Stimulated activated CD8-positive, alpha-beta memory T cell treated with anti-CD3 and anti-CD28 coated beads, Interleukin-15, amount 100 ng/mL, for 1 hour (primary cell): ENCODE measurements around the gene MTUS2.
A peak's percentile ranks its signal among the peaks of the same experiment; 100 is the strongest.

Experiments used
- DNase-seq: peaks from one replicate; pipeline ENCODE4 v3.0.0-alpha.2; 2020; ENCODE audit warnings: low read depth

The MTUS2 gene

GRCh38 chr13:29508130-29508875 is 688.2 kb downstream of the MTUS2 start:
- peak; percentile 62 for DNase-seq

GRCh38 chr13:29508876-29509252 is 688.7 kb downstream of the MTUS2 start:
- no peak for DNase-seq

- no peak for DNase-seq
Measured at GRCh38 chr13:29509999-29510589, 690.0 kb downstream of the MTUS2 start.

GRCh38 chr13:29510651-29511084 is 690.5 kb downstream of the MTUS2 start:
- DNase-seq = no peak

GRCh38 chr13:29511106-29511796 is 691.1 kb downstream of the MTUS2 start:
- DNase-seq = no peak

DNA sequence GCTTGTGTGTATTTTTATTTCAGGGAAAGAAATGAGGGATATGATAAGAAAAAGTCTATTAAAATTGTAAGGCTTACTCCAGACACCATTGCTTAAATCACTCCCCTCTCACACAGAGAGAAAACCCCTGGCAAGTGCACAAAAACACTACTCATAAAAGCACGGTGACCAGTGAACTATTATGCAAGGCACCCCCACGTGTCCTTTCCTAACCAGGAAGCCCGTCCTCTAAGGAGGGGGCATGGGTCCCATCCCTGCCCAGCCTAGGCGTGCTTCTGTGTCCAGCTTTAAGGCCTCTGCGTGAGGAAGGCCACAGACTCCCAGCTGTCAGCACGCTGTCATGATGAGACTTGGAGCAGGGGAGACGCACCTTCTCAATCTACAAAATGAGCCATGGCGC is 691.8 kb downstream of the MTUS2 start:
- DNase-seq = no peak

DNA sequence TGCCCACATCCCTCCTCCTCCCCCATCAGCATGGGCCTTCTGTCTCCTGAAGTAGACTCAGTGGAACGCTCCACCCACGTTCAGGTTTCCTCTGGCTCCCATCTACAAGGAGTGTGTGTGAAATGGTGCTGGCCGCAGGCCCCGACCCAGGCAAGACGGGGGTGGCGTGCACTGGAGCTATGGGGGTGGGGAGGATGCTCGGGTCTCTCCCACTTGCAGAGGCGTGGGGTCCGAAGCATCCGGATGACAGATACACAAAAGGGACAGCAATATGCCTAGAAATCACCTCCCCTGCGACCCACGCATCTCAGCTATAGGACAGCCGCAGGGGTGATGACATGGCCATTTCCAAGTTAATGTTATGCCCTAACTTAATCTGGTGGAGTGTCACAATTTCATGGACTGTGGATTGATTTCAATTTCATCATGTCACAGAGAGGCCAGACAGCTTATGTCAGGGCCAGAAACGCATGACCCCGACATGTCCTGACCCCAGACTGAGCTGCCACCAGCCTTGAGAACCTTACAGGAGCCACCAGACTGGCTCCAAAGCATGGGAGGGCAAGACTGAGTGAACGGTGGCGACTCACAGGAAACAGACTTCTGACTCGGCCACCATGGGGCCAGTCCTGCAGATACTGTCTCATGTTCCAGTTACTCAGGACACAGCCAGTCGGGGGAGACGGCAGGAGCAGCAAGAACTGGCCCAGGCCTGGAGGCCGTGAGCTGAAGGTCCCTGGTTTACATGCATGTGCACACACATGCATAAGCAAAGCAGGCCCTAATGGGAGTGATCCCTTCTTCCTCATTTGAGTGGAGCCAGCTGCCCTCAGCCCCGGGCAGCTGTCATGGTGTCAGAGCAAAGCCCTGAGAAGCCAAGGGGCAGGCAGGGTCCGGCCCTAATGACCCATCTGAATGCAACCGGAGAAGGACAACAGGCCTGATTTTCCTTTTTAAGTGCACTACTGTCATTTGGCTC is 693.2 kb downstream of the MTUS2 start:
- no peak for DNase-seq

DNA sequence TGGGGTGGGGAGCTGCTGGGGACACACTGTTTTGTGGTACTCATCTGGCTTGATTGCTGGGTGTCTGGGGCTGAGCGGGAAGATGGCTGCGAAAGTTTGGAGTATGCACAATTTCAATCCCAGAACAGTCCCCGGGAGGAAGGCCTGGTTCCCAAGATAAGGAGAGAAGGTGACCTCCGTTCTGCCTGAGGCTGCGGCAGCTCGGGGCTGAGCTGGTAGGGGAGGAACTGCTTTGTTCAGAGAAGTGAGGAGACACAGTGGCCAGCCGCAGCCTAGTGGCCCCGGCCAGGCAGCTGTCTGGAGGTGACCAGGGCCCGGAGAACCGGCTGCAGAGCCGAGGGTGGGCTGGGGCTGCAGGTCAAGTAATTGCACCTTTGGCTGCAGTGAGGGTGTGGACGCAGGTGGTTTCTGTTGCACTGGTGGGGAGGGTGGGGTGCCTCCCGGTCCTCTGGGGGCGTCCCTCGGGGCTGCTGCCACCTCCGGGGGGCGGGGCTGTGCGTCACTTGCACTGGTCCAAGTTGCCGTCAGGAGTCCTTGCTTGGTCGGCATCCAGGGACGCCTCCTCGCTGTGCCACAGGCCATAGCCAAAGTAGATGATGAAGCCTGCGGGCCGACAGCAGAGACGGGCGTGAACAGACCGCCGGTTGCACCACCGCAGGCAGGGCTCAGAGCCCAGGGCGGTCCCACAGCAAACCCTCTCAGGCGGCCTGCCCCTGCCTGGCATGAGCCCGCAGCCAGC is 694.0 kb downstream of the MTUS2 start:
- DNase-seq = no peak

- DNase-seq = no peak
Measured at GRCh38 chr13:29514720-29515310, 694.7 kb downstream of the MTUS2 start.

GRCh38 chr13:29515372-29515771 is 695.2 kb downstream of the MTUS2 start:
- DNase-seq = no peak

- DNase-seq = no peak
Measured at GRCh38 chr13:29516012-29516411, 695.9 kb downstream of the MTUS2 start.

GRCh38 chr13:29516880-29517279 is 696.7 kb downstream of the MTUS2 start:
- DNase-seq = no peak

- DNase-seq = no peak
Measured at GRCh38 chr13:29519921-29520320, 699.8 kb downstream of the MTUS2 start.

GRCh38 chr13:29520671-29521070 is 700.5 kb downstream of the MTUS2 start:
- DNase-seq = no peak

DNA sequence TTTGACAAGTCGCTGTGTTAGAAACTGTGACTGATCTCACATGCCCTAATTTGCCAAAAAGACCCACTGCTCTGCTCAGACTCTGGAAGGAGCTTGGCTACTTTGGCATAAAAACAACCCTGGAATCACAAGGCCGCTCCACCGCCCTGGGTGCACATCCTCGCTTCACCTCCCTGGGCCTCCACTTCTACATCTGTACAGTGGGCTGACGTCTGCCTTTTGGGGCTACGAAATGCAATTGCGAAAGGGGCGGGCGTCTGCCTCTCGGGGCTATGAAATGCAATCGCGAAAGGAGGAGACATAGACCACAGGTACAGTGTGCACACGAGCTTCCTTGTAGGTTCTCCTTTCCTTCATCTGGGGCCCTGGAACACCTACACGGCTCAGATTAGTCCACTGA is 701.2 kb downstream of the MTUS2 start:
- no peak for DNase-seq

GRCh38 chr13:29522044-29522685 is 702.0 kb downstream of the MTUS2 start:
- no peak for DNase-seq

GRCh38 chr13:29523199-29523961 is 703.2 kb downstream of the MTUS2 start:
- no peak for DNase-seq

DNA sequence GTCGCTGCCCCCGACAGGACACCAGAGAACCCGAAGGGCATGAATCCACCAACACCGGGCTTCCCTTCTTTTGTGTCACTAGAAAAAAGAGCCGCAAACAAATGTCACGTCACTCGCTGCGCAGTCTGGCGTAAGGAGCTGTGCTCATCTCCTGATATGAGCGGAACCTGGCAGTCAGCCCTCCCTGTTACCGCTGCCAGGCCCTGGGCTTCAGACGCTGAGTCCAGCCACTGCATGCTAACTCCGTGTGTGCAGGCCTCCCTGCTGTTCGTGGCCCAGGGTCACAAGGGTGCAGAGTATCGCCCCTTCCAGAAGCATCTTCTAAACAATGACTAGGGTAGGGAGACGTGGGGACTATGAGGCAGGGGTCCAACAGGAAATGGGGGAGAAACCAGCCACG is 704.0 kb downstream of the MTUS2 start:
- no peak for DNase-seq

DNA sequence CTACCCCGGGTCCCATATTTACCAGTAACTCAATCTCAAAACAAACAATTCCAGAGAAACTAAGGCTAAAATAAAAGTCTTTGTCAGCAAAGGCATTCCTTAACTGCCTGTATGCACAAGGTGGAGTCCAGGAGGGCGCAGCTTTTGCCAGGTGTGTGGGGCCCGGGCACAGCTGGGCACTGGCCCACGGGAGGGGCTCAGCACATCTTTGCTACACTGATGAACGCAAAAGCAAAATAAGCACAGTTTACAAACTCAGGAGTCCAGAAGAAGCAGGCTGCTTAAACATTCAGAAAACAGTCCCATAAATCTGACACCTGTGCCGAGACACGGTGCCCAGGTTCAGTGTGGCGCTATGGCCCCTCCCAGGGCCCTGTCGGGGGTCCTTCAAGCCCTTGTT is 704.5 kb downstream of the MTUS2 start:
- no peak for DNase-seq

GRCh38 chr13:29525757-29526156 is 705.6 kb downstream of the MTUS2 start:
- no peak for DNase-seq
